ENCODE data around the gene TSPAN9.

TSPAN9 gene

GRCh38 chr12:3320881-3321509 is 243.8 kb downstream of the TSPAN9 start:
- TF ChIP-seq CTCF (IDR thresholded peaks at IDR 0.05; ENCODE audit: borderline replicate concordance, insufficient read depth, low read depth, low read length), result no peak

GRCh38 chr12:3321881-3322280 is 244.7 kb downstream of the TSPAN9 start:
- no peak for TF ChIP-seq CTCF (IDR thresholded peaks at IDR 0.05; ENCODE audit: borderline replicate concordance, insufficient read depth, low read depth, low read length)
- H3K4me3 ChIP-seq (ENCODE audit: low read depth, low read length), result no peak overlapping the region

More at GRCh38 chr12:3320881-3321509, 243.8 kb downstream of the TSPAN9 start:
- H3K4me3 ChIP-seq (ENCODE audit: low read depth, low read length), result no peak overlapping the region

DNA sequence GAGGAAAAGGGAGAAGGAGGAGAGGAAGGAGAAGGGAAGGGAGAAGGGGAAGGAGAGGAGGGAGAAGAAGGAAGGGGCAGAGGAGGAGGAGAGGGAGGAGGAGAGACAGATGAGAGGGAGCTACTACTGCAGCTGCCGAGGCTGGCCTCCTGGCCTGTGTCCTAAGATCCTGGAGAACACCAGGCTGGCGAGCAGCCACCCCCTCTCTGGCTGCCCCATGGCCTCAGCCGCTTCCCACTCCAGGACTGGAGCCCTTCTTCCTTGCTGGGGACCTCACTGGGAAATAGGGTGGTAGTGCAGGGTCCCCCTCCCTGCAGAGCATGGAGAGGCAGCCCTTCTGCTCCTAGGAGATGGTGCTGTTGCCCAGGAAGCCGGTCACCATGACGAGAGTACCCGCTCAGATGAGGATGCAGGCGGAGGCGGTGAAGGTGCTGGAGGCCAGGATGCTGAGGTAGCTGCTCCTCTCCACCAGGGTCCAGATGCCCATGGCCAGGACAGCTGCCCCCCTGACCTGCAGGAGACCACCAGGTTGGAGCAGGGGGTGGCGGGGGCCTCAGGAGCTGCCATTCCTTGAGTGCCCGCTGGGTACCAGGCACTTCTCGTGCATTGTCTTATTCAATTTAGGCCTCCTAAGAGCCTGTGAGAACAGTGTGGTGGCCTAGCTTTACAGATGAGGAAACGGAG is 246.0 kb downstream of the TSPAN9 start:
- H3K4me3 ChIP-seq (ENCODE audit: low read depth, low read length), result no peak overlapping the region
- TF ChIP-seq CTCF (IDR thresholded peaks at IDR 0.05; ENCODE audit: borderline replicate concordance, insufficient read depth, low read depth, low read length), result no peak

GRCh38 chr12:3325736-3326135 is 248.6 kb downstream of the TSPAN9 start:
- no peak overlapping the region for H3K4me3 ChIP-seq (ENCODE audit: low read depth, low read length)
- TF ChIP-seq CTCF (IDR thresholded peaks at IDR 0.05; ENCODE audit: borderline replicate concordance, insufficient read depth, low read depth, low read length), result no peak

GRCh38 chr12:3326156-3326849 is 249.1 kb downstream of the TSPAN9 start:
- TF ChIP-seq CTCF (IDR thresholded peaks at IDR 0.05; ENCODE audit: borderline replicate concordance, insufficient read depth, low read depth, low read length), result no peak

DNA sequence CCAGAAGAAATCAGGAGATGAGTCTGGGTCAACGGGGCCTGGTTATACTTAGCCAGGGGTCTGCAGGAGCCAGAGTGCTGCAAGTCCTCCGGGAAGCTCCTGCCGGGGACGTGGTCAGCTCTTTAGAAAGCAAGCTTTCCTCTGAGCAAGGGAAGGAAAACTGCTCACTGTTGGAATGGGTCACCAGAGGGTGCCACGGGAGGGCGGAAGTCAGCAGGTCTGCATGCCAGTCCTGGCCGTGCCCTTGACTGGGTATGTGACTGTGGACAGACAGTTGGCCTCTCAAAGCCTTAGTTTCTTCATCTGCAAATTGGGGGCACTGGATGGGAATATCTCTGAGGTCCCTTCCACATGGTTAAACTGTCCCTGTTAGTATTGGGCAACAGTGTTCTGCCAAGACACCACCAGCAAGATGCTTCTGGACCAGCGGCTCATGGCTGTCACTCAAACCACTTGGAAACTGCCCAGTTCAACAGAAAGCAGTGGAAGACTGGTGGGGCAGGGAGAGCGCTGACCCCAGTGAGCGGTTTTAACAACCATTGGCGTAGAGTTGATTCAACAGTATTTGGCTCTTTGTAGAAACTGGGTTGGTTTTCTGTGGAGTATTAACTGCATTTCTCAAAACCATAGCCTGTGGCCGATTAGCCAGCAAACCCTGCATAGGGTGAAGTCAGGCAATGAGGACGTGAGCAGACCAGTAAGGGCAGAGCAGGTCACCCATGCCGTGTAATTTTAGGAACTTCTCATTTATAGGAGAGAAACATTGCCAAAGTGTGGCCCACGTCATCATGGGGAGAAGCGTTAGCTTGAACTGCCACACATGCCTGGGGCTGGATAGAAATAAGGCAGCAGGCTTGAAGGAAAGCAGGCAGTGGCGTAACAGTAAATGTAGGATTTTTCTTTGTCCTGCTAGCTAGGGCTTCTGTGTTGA is 249.9 kb downstream of the TSPAN9 start:
- no peak overlapping the region for H3K4me3 ChIP-seq (ENCODE audit: low read depth, low read length)
- no peak for TF ChIP-seq CTCF (IDR thresholded peaks at IDR 0.05; ENCODE audit: borderline replicate concordance, insufficient read depth, low read depth, low read length)

More at GRCh38 chr12:3326156-3326849, 249.1 kb downstream of the TSPAN9 start:
- no peak overlapping the region for H3K4me3 ChIP-seq (ENCODE audit: low read depth, low read length)
